GM12878 (cell line): ENCODE results near the gene WARS2. TPM values are rescaled to one million over a fixed set of nuclear protein-coding genes. Genes with fewer than 3 reads are reported as not detected.
A peak's percentile ranks its signal among the peaks of the same experiment; 100 is the strongest.

ENCODE experiments used
- ATAC-seq: fragments of 200-7000 bp; cut with Tn5 transposase; 3 replicates; pipeline ENCODE4 v1.9.1; 2020; ENCODE audit warnings: mild to moderate bottlenecking, moderate library complexity
- BruUV-seq: library from RNA; stranded (reverse); fragments of 400-500 nt; replicated peaks from 2 replicates; lab custom pipeline; 2021; lab: Mats Ljungman, UMichigan
- CTCF ChIA-PET: fragments of 300-600 bp; sonication (Branson Sonifier 250); formaldehyde crosslinking; extraction: SDS; loops from one replicate; lab custom pipeline; 2021; ENCODE audit warnings: inconsistent platforms; lab: Yijun Ruan, JAX
- POLR2A ChIA-PET: fragments of 350-600 bp; formaldehyde crosslinking; extraction: SDS; loops from one replicate; lab custom pipeline; 2021; ENCODE audit warnings: inconsistent platforms; lab: Charles Lee
- RAD21 ChIA-PET: fragments of 300-600 bp; sonication (Branson Sonifier 250); formaldehyde crosslinking; loops from one replicate; lab custom pipeline; 2023; ENCODE audit warnings: antibody characterized with exemption; ENCODE audit not compliant: unreplicated experiment; lab: Charles Lee
- SMC1A ChIA-PET: fragments of 300-600 bp; sonication (Branson Sonifier 250); formaldehyde crosslinking; loops from one replicate; lab custom pipeline; 2023; ENCODE audit not compliant: unreplicated experiment, uncharacterized antibody; lab: Charles Lee
- DNase-seq: peaks from one replicate; pipeline ENCODE4 v3.0.0-alpha.2; 2011; ENCODE audit warnings: low read depth, low spot score
- FAIRE-seq: peaks from 3 replicates; lab custom pipeline; 2011; peaks lifted over from hg19 to GRCh38; lab: Jason Lieb, UNC
- H2AFZ ChIP-seq: 2 replicates; pipeline ENCODE4 v1.6.0; 2011; ENCODE audit warnings: low read depth, low read length, control low read depth; ENCODE audit not compliant: control insufficient read depth
- H3K27ac ChIP-seq: 2 replicates; pipeline ENCODE4 v1.5.1; 2011; ENCODE audit warnings: control low read depth; ENCODE audit not compliant: control insufficient read depth, insufficient read depth
- H3K27me3 ChIP-seq, 2 experiments: replicated peaks in 1 of 2; 2 replicates each; pipeline versions ENCODE4 v1.6.0 to v1.6.1; 2011; ENCODE audit warnings: low read length in 1 of 2; ENCODE audit not compliant: control insufficient read depth in 2 of 2, insufficient read depth in 2 of 2
- H3K36me3 ChIP-seq, 2 experiments: 2 replicates each; pipeline ENCODE4 v1.5.1; 2011; ENCODE audit warnings: low read length in 1 of 2; ENCODE audit not compliant: control insufficient read depth in 2 of 2, insufficient read depth in 2 of 2
- H3K4me1 ChIP-seq: 2 replicates; pipeline ENCODE4 v1.6.1; 2011; ENCODE audit warnings: mild to moderate bottlenecking, low read length, moderate library complexity, mixed read lengths; ENCODE audit not compliant: control insufficient read depth, insufficient read depth
- H3K4me2 ChIP-seq: 2 replicates; pipeline ENCODE4 v1.6.0; 2011; ENCODE audit warnings: control low read depth; ENCODE audit not compliant: control insufficient read depth, insufficient read depth
- H3K4me3 ChIP-seq: fragments of 200-600 bp; sonication (generic); 2 replicates; pipeline ENCODE4 v1.5.1; 2016
- H3K79me2 ChIP-seq: 2 replicates; pipeline ENCODE4 v1.6.0; 2011; ENCODE audit warnings: low read length; ENCODE audit not compliant: control insufficient read depth, insufficient read depth
- H3K9ac ChIP-seq: 2 replicates; pipeline ENCODE4 v1.8.0; 2011; ENCODE audit warnings: low read length, control low read depth, mixed read lengths; ENCODE audit not compliant: control insufficient read depth, insufficient read depth
- H3K9me3 ChIP-seq: replicated peaks from 3 replicates; pipeline ENCODE4 v1.5.1; 2011; ENCODE audit warnings: mild to moderate bottlenecking, low read length; ENCODE audit not compliant: control insufficient read depth, insufficient read depth
- H4K20me1 ChIP-seq: 2 replicates; pipeline ENCODE4 v1.6.0; 2011; ENCODE audit not compliant: control insufficient read depth, insufficient read depth
- CBFB ChIP-seq: IDR thresholded peaks from 2 replicates; pipeline ENCODE4 v1.6.1; 2016; ENCODE audit warnings: antibody characterized with exemption, low read depth
- CBX3 ChIP-seq: fragments of 200-600 bp; sonication (generic); IDR thresholded peaks from 2 replicates; pipeline ENCODE4 v1.6.1; 2016; ENCODE audit warnings: low read depth, borderline replicate concordance
- EGR1 ChIP-seq, 2 experiments: IDR thresholded peaks; 1 replicate in 1 of 2; 2 replicates in 1 of 2; pipeline ENCODE4 v1.6.1; 2011 to 2012; ENCODE audit warnings: low read depth in 2 of 2, low read length in 2 of 2, borderline replicate concordance in 1 of 2, mild to moderate bottlenecking in 1 of 2, moderate library complexity in 1 of 2
- HDAC6 ChIP-seq: fragments of 200-600 bp; sonication (generic); IDR thresholded peaks from one replicate; pipeline ENCODE4 v1.8.0; 2017; ENCODE audit warnings: antibody characterized with exemption; ENCODE audit not compliant: unreplicated experiment
- HSF1 ChIP-seq: fragments of 150-350 bp; IDR thresholded peaks from 2 replicates; pipeline ENCODE4 v1.6.1; 2014; ENCODE audit warnings: mild to moderate bottlenecking, low read depth, low read length
- KLF5 ChIP-seq: fragments of 450-650 bp; IDR thresholded peaks from 2 replicates; pipeline ENCODE4 v1.6.1; 2014; ENCODE audit warnings: mild to moderate bottlenecking; ENCODE audit not compliant: partially characterized antibody
- NFIC ChIP-seq: IDR thresholded peaks from 2 replicates; pipeline ENCODE4 v1.6.1; 2012; ENCODE audit warnings: low read depth, mild to moderate bottlenecking, inconsistent platforms, low read length, moderate library complexity
- NR2C1 ChIP-seq: fragments of 450-650 bp; IDR thresholded peaks from 2 replicates; pipeline ENCODE4 v1.6.1; 2017; ENCODE audit warnings: antibody characterized with exemption, mild to moderate bottlenecking, moderate library complexity
- PAX8 ChIP-seq: fragments of 450-650 bp; IDR thresholded peaks from 2 replicates; pipeline ENCODE4 v1.6.1; 2017; ENCODE audit warnings: mild to moderate bottlenecking, moderate library complexity
- POLR2AphosphoS2 ChIP-seq: IDR thresholded peaks from 2 replicates; pipeline ENCODE4 v1.6.1; 2011; ENCODE audit warnings: low read depth, mild to moderate bottlenecking, low read length, improper control_type of control experiment, moderate library complexity
- POU2F2 ChIP-seq: IDR thresholded peaks from 3 replicates; pipeline ENCODE4 v1.6.1; 2011; ENCODE audit warnings: low read depth, mild to moderate bottlenecking, low read length, borderline replicate concordance
- SMARCA5 ChIP-seq: fragments of 450-650 bp; IDR thresholded peaks from 2 replicates; pipeline ENCODE4 v1.6.1; 2017; ENCODE audit warnings: mild to moderate bottlenecking
- TAF1 ChIP-seq: IDR thresholded peaks from 2 replicates; pipeline ENCODE4 v1.6.1; 2011; ENCODE audit warnings: mild to moderate bottlenecking, low read depth, low read length, borderline replicate concordance
- TARDBP ChIP-seq: IDR thresholded peaks from 2 replicates; pipeline ENCODE4 v1.6.1; 2016; ENCODE audit warnings: borderline replicate concordance
- TBL1XR1 ChIP-seq: IDR thresholded peaks from 2 replicates; pipeline ENCODE4 v1.6.1; 2012; ENCODE audit warnings: low read depth, low read length, improper control_type of control experiment
- YBX1 ChIP-seq: fragments of 450-650 bp; IDR thresholded peaks from 2 replicates; pipeline ENCODE4 v1.6.1; 2016; ENCODE audit warnings: antibody characterized with exemption
- ZBTB33 ChIP-seq: fragments of 450-650 bp; IDR thresholded peaks from 2 replicates; pipeline ENCODE4 v1.6.1; 2017; ENCODE audit warnings: mild to moderate bottlenecking
- WGBS: methylation state at CpG from one replicate; pipeline ENCODE4 v1.1.6; 2016; ENCODE audit warnings: low lambda C conversion rate; ENCODE audit not compliant: insufficient replicate concordance, insufficient coverage; ENCODE audit errors: missing lambda C conversion rate; 5-methylcytosine and 5-hydroxymethylcytosine counted together
- in situ Hi-C: fragments of 300-500 bp; cut with MboI; formaldehyde crosslinking; loops from 9 replicates; pipeline ENCODE4 v1.14.3; 2018; ENCODE audit warnings: mixed read lengths
- intact Hi-C: fragments of 100-400 bp; cut with micrococcal nuclease; formaldehyde crosslinking; loops from one replicate; pipeline ENCODE4 v1.14.2; 2022; ENCODE audit not compliant: unreplicated experiment
- polyA plus RNA-seq, 11 experiments: library from polyadenylated mRNA; depleted of rRNA in 4 of 11; unstranded in 6 of 11; stranded (reverse) in 5 of 11; fragments of >200 nt; fragmentation: Nextera tagmentation in 4 of 11; fragmentation: Illumina TruSeq in 1 of 11; extraction: Ambion mirVana in 4 of 11; extraction: Trizol in 1 of 11; gene quantifications; 1 replicate in 1 of 11; 2 replicates in 10 of 11; pipeline versions ENCODE4 v1.2.1 to v1.2.3, GENCODE V29; 2011 to 2016; ENCODE audit warnings: inconsistent platforms in 2 of 11, missing spikeins in 2 of 11, low read depth in 1 of 11
- total RNA-seq, 4 experiments: library from RNA; depleted of rRNA in 3 of 4; stranded (reverse); fragments of >200 nt in 3 of 4; fragmentation: Illumina TruSeq in 1 of 4; extraction: Trizol in 1 of 4; gene quantifications; 2 replicates each; pipeline versions ENCODE4 v1.2.1 to v1.2.3, GENCODE V29; 2013 to 2021

The WARS2 gene
- total and polyA plus RNA-seq, 10 of the 15 experiments (the other 5 are each of a cell fraction or from before 2014, with no cell fraction given): 5.5 to 22.2 (median 14.4) TPM

GRCh38 chr1:119140177-119141019, at the start of gene WARS2 (continued):
- TF ChIP-seq HSF1 (no peak), NR2C1 (peak; percentile 59)

- DNase-seq (no peak), ATAC-seq (no peak)
- Histone ChIP-seq H3K9ac (no peak overlapping the region), H3K36me3 (no peaks in the 10 kb centered on the region), H3K79me2 (no peaks in the 10 kb centered on the region), H3K27ac (no peak overlapping the region), H2AFZ (no peak overlapping the region), H3K4me1 (no peaks in the 10 kb centered on the region), H3K27me3 (no peaks in the 10 kb centered on the region), H3K4me2 (no peak overlapping the region), H4K20me1 (no peaks in the 10 kb centered on the region)
- POLR2A ChIA-PET: no interaction called here
- 92% methylated on average over 3 of the region's 3 CpGs for WGBS
- BruUV-seq: no TSS peak
- SMC1A ChIA-PET: no interaction called here
- RAD21 ChIA-PET: interaction anchor here (0.6 kb wide), 1 partner anchor 29 kb away, joined by 3 read pairs; no protein-coding TSS in a partner anchor
- in situ Hi-C loops: no loop called here
- CTCF ChIA-PET: interaction anchor here (0.6 kb wide), 1 partner anchor 183 kb away, joined by 3 read pairs; no protein-coding TSS in a partner anchor
- no peak for TF ChIP-seq PAX8
- TF ChIP-seq TARDBP: no peak
- TF ChIP-seq EGR1 (IDR thresholded peaks at IDR 0.05; ENCODE audit: borderline replicate concordance in 1 of 2, low read depth in 2 of 2, low read length in 2 of 2): no peak
- no peak for TF ChIP-seq SMARCA5
- no peak for TF ChIP-seq YBX1
- no peak for TF ChIP-seq NFIC
- no peak for TF ChIP-seq HDAC6
- no peak for TF ChIP-seq ZBTB33
- no peak for TF ChIP-seq TAF1
- no peak for TF ChIP-seq POLR2AphosphoS2
- no peak for TF ChIP-seq KLF5
- TF ChIP-seq POU2F2: no peak
- no peak for TF ChIP-seq TBL1XR1
- TF ChIP-seq CBX3: no peak
- no peak for TF ChIP-seq CBFB
- TF ChIP-seq, all 136 proteins: peak for 0
- intact Hi-C loops: no loop called here
- H3K9me3 ChIP-seq: no peaks in the 10 kb centered on the region
- no peak overlapping the region for H3K4me3 ChIP-seq
- no peak for FAIRE-seq
Observed at GRCh38 chr1:119188926-119189325, 48.5 kb upstream of the WARS2 start.
